Memory B cell (primary cell): ENCODE results near the gene CCDC6.
"Not testable (repeated sequence)": the region's sequence is repeated elsewhere in the genome, so short reads cannot be mapped to it uniquely, and the experiment has no call there.

Experiments used
- ATAC-seq: fragments of 150-1000 bp; cut with Tn5 transposase; 2 replicates; pipeline ENCODE4 v1.10.0; 2021; ENCODE audit warnings: low read depth, mild to moderate bottlenecking, moderate library complexity
- DNase-seq, 2 donors: peaks; one replicate each; pipeline ENCODE4 v3.0.0; 2022; ENCODE audit warnings: low spot score in 2 of 2
- H3K27ac Mint-ChIP-seq: one replicate; pipeline ENCODE4 v1.8.0; 2022; ENCODE audit warnings: mild to moderate bottlenecking, moderate library complexity, mixed read lengths
- H3K27me3 Mint-ChIP-seq: one replicate; pipeline ENCODE4 v1.8.0; 2022; ENCODE audit warnings: mixed read lengths
- H3K36me3 Mint-ChIP-seq: one replicate; pipeline ENCODE4 v1.8.0; 2022; ENCODE audit warnings: mild to moderate bottlenecking, mixed read lengths
- H3K4me1 Mint-ChIP-seq: one replicate; pipeline ENCODE4 v1.8.0; 2022; ENCODE audit warnings: mixed read lengths
- H3K4me3 Mint-ChIP-seq: one replicate; pipeline ENCODE4 v1.8.0; 2022; ENCODE audit warnings: mild to moderate bottlenecking, moderate library complexity, mixed read lengths
- H3K9me3 Mint-ChIP-seq: one replicate; pipeline ENCODE4 v1.8.0; 2022; ENCODE audit warnings: mixed read lengths

CCDC6 gene

DNA sequence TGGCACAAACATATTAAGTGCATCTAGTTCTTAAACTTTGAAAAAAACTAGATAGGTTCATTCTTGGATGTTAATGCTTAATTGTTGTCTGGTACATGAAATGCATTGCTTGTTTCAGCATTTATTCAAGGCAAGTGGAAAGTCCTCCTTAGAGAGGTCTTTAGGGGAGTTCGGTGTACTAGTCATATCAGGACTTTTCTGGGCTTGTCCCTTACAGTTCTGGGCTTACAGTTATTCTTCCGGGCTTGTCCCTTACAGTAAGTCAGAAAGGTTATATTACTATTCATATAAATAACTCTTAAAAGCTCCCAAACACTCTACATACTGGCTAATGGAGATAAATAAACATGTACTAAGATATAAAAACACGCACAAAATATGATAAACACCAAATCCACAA is 91.5 kb downstream of the CCDC6 start:
- Mint-ChIP-seq H3K36me3 (peaks cover 32% of the 10 kb centered on the region), H3K27ac (peak overlapping the region; percentile 38), H3K27me3 (no peaks in the 10 kb centered on the region), H3K4me1 (peaks cover 9% of the 10 kb centered on the region), H3K4me3 (no peak overlapping the region), H3K9me3 (no peaks in the 10 kb centered on the region)
- ATAC-seq, result no peak
- DNase-seq, result no peak

DNA sequence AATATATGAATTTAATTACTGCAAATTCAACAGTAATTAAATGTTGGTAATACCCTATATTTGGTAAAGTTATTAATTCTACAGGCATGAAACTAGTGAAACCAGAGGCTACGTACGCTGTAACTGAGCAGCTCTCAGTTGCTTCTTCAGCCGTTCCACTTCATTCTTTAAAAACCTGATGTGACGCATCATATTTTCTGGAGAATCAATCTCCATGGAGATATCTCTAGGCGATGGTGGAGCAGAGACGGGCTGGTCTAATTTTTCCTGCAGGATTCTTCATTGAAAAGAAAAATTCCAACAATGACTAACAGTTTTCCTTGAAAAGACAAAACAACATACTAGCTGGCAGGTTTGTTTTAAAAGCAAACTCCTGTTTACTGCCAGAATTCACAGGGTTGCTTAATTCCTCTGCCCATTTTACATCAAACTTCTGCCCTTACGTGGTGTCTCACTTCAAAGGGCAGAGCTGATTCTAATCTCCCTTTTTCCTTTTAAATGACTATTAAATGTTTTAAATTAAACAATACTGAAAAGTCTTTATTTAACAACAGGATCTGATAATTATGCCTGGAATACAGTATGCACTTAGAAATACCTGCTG is 93.7 kb downstream of the CCDC6 start:
- ATAC-seq (no peak), DNase-seq (no peak)
- peaks cover 15% of the 10 kb centered on the region for H3K4me1 Mint-ChIP-seq
- H3K36me3 Mint-ChIP-seq, result peaks cover 36% of the 10 kb centered on the region
- H3K27me3 Mint-ChIP-seq, result no peaks in the 10 kb centered on the region
- no peak overlapping the region for H3K4me3 Mint-ChIP-seq
- H3K9me3 Mint-ChIP-seq, result no peaks in the 10 kb centered on the region
- peak overlapping the region; percentile 8 for H3K27ac Mint-ChIP-seq

DNA sequence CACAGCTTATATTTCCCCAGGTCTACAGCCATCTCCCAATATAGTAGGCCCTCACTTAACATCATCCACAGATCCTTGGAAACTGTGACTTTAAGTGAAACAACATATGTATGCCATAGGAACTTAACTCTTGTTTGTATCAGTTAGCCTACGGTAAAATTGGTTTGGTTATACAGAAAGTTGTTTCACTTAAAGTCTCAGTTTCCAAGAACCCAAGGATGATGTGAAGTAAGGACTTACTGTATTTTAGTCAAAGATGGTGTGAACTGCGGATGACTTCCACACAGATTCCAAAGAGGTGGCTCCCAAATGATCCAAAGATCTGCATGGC is 96.7 kb downstream of the CCDC6 start:
- no peaks in the 10 kb centered on the region for H3K27me3 Mint-ChIP-seq
- ATAC-seq (no peak), DNase-seq (no peak)
- peaks cover 8% of the 10 kb centered on the region for H3K4me1 Mint-ChIP-seq
- no peak overlapping the region for H3K4me3 Mint-ChIP-seq
- H3K27ac Mint-ChIP-seq, result peak overlapping the region; percentile 14
- H3K9me3 Mint-ChIP-seq, result no peaks in the 10 kb centered on the region
- peaks cover 38% of the 10 kb centered on the region for H3K36me3 Mint-ChIP-seq

DNA sequence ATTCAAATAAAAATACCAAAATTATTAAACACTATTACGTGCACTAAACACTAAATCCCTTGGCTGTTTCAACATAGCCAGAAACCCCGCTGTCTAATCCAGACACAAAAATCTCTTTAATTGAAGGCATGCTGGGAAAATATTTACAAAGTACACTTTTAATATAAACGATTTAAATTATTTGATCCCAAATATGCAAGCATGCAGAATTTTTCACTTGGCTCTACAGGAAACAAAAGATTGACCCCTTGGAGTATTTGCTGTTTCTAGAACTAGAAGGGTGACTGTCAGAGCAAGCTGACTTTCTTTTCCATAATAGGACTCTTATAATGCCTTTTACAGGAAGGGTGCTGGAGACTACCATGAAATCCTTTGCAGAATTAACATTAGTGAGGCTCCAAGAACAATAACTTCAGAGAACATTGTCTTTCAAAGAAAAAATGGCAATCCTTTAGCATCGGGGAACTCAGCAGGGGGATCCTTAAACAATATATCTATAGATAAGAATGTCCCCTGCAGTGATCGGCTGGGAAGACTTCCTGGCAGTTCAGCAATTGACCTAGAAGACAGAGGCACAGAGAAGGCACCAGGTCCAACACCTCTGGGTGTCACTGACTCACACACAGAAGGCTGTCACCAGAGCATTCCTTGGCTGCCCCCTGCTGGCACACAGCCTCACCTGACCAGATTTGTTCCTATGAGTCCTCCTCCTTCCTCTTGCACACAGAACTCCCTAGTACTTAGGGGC is 97.3 kb downstream of the CCDC6 start:
- H3K9me3 Mint-ChIP-seq, result no peaks in the 10 kb centered on the region
- H3K4me3 Mint-ChIP-seq, result no peak overlapping the region
- H3K36me3 Mint-ChIP-seq, result peaks cover 38% of the 10 kb centered on the region
- DNase-seq (peak; percentile 24 to 46), ATAC-seq (peak; percentile 74)
- no peaks in the 10 kb centered on the region for H3K27me3 Mint-ChIP-seq
- no peak overlapping the region for H3K27ac Mint-ChIP-seq
- H3K4me1 Mint-ChIP-seq, result peaks cover 11% of the 10 kb centered on the region

DNA sequence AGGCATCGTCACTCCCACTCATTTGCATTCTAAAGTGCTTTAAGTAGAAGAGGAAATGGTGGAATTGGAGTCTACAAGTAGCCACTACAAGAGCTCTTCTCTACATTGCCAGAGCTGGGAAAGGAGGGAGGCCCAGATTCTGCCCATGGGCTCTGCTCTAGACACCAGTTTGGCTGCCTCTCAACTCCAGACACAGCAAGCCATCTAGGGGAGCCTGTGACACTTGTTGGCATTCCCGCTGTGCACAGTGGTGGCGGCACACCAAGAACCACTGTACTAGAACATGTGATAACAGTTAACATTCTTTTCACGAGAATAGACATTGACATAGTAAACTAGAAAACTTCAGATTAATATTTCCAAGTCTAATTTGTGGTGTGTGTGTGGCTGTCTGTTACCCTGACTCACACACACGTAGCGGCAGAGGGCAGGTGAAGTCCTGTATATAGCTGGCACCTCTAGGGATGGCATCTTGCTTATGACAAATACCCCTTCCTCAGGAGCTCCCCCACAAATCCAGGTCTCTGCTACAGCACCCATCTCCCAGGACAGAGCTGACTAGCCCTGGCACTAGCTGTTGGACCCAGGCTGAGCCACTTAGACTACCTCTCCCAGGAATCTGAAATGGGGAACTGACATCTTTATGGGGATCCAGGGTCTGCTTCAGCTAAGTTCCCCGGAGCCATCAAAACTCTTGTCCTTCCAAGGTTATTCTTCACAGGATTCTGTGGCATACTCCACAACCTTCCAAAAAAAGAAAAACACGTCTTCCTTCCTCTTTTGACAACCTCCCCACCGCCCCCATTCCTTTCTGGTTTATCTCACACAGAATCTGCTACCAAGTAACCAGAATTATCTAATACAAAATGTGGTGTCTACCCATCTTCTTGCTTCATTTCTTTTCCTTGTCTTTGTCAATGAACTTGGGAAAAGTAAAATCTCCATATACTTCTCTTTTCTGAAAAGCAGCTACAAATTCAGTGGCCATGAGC is 98.4 kb downstream of the CCDC6 start:
- Mint-ChIP-seq H3K36me3 (peaks cover 45% of the 10 kb centered on the region), H3K27me3 (no peaks in the 10 kb centered on the region), H3K9me3 (no peaks in the 10 kb centered on the region), H3K4me3 (no peak overlapping the region), H3K4me1 (peaks cover 11% of the 10 kb centered on the region), H3K27ac (peak overlapping the region; percentile 79)
- DNase-seq, result no peak
- ATAC-seq, result no peak

DNA sequence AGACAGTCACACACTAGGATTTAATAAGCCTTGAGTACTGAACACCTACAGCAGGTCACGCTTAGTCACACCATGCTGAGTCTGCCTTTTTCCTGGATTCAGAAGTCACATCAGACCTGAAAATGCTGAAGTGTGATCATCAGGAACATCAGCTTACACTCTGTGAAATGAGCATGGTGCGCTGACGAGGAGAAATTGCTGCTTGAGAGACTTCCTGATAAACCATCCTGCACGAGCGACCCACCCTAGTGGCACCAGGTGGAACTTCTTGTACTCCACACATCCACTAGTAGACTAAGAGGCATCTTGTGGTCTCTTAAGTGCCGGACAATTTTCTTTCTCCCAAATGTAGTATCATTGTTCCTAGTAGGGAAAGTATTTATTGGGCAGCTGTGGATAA is 101.3 kb downstream of the CCDC6 start:
- no peaks in the 10 kb centered on the region for H3K27me3 Mint-ChIP-seq
- H3K36me3 Mint-ChIP-seq, result peaks cover 45% of the 10 kb centered on the region
- H3K9me3 Mint-ChIP-seq, result no peaks in the 10 kb centered on the region
- H3K4me3 Mint-ChIP-seq, result no peak overlapping the region
- ATAC-seq (no peak), DNase-seq (no peak)
- H3K4me1 Mint-ChIP-seq, result peaks cover 14% of the 10 kb centered on the region
- H3K27ac Mint-ChIP-seq, result peak overlapping the region; percentile 60

DNA sequence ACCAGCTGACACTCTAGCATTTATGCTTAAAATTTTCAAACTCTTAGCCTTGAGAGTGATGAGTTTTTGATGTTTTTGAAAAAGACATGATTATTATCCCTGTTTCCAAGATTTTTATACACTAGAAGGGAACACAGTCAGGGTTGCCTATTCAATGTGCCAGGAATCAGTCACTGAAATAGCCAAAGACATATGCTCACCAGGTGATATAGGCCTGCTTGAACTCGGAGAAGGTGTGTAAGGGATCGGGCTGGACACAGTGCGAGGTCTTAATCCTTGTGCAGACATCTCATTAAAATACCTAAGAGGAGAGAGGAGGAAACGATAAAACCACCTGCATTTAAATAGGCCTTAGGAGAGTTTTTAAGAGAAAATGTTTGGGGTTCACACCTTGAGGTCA is 102.1 kb downstream of the CCDC6 start:
- no peaks in the 10 kb centered on the region for H3K27me3 Mint-ChIP-seq
- H3K9me3 Mint-ChIP-seq, result no peaks in the 10 kb centered on the region
- H3K4me1 Mint-ChIP-seq, result peaks cover 10% of the 10 kb centered on the region
- H3K4me3 Mint-ChIP-seq, result no peak overlapping the region
- DNase-seq, result no peak
- ATAC-seq, result no peak
- peaks cover 47% of the 10 kb centered on the region for H3K36me3 Mint-ChIP-seq
- peak overlapping the region; percentile 60 for H3K27ac Mint-ChIP-seq

DNA sequence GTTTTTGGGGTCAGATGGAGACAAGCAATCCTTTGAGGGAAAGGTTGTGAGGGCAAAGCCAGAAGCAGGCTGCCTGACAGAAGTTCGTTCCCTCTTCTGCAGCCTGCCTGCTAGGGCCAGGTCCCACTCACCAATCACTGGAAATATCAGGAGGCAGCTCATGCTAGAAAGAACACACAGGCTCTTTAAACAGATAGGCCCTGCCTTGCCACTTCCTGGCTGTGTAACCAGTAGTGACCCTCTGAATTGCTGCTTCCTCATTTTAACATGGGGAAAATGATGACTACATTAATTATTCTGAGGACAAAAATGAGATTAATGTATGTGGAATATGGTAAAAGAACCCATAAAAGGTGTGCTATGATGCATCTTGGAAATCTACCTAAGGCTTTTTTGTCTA is 102.6 kb downstream of the CCDC6 start:
- DNase-seq (no peak), ATAC-seq (peak; percentile 37)
- Mint-ChIP-seq H3K4me1 (peaks cover 10% of the 10 kb centered on the region), H3K27me3 (no peaks in the 10 kb centered on the region), H3K27ac (peak overlapping the region; percentile 60), H3K36me3 (peaks cover 47% of the 10 kb centered on the region), H3K9me3 (no peaks in the 10 kb centered on the region), H3K4me3 (no peak overlapping the region)

DNA sequence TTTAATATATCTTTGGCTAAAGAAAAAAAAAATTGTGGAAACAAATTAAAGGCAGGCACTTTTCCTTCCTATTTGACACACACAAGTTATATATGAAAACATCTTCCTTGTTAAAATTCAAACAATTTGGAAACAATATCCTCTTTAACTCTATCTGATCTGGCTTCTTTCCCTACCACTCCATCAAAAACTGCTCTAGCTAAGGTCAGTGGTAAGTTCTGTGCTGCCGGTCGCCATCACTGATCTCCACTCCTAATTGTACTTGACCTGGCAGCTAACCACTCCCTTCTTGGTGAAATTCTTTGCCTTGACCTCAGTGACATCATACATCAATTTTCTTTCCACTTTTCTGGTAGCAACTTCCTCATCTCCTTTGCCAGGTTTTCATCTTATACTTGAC is 105.2 kb downstream of the CCDC6 start:
- no peak overlapping the region for H3K4me3 Mint-ChIP-seq
- no peaks in the 10 kb centered on the region for H3K9me3 Mint-ChIP-seq
- peaks cover 55% of the 10 kb centered on the region for H3K36me3 Mint-ChIP-seq
- H3K27me3 Mint-ChIP-seq, result no peaks in the 10 kb centered on the region
- ATAC-seq (no peak), DNase-seq (no peak)
- H3K4me1 Mint-ChIP-seq, result peaks cover 5% of the 10 kb centered on the region
- H3K27ac Mint-ChIP-seq, result peak overlapping the region; percentile 15

DNA sequence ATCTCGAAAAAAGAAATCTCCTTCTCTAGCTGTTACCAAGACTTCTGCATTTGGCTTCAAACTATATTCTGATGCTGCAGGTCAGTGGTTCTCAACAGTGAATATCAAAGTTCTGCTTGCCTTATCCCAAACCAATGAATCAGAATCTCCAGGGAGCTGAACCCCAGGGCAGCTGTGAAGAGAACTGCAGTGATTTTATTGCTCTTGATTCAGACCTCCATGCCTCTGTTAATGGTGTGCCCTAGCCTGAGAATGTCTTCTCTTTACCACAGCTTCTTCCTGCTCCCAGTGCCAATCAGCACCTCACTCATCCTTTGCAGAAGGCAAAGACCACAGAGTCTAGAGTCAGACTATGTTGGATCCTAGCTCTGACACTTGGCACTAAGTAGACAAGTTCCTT is 106.9 kb downstream of the CCDC6 start:
- Mint-ChIP-seq H3K36me3 (peaks cover 59% of the 10 kb centered on the region), H3K9me3 (no peaks in the 10 kb centered on the region)
- ATAC-seq, result no peak

DNA sequence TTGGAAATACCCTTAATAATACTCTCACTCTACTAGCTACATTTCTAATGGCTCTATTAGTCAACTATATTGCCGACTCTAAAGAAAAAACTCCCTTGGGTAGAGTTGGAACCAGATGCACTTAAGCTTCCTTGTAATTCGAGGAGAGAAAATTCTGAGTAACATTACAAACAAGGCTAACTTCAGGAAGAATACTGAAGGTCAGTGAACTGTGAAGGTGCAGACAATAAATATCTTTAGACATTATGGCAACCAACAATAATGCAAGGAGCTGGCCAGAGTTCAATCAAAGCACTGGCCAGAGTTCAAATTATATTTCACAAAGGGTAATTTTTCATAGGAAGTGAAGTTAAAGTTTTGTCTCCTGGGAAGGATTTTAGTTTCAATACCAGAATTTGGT is 112.4 kb downstream of the CCDC6 start:
- Mint-ChIP-seq H3K4me1 (no peaks in the 10 kb centered on the region), H3K4me3 (no peak overlapping the region), H3K36me3 (peaks cover 54% of the 10 kb centered on the region), H3K27ac (no peak overlapping the region), H3K9me3 (no peaks in the 10 kb centered on the region), H3K27me3 (no peaks in the 10 kb centered on the region)
- DNase-seq (no peak), ATAC-seq (no peak)

More for the DNA sequence above, 106.9 kb downstream of the CCDC6 start:
- Mint-ChIP-seq H3K27ac (no peak overlapping the region), H3K27me3 (no peaks in the 10 kb centered on the region), H3K4me3 (no peak overlapping the region), H3K4me1 (peaks cover 5% of the 10 kb centered on the region)
- DNase-seq, result no peak

DNA sequence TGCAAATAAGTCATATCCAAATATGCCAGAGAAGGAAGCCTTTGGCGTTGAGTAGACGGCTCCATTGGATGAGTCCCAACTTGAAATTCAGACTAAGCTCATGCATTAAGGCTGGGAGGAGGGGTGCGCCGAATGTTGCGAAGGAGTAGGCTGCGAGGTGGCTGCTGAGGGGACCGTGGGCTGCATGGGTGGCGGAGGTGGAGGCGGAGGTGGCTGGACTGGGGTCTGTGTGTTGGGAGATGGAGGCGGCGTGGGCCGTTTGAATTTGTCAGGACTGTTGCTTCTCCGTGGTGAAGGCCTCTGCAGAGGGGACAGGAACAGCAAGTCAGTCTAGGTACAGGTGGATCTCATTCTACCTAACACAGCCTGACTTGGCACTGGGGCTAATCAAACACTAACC is 113.5 kb downstream of the CCDC6 start:
- Mint-ChIP-seq H3K4me3 (no peak overlapping the region), H3K4me1 (no peaks in the 10 kb centered on the region), H3K36me3 (peaks cover 48% of the 10 kb centered on the region), H3K9me3 (no peaks in the 10 kb centered on the region), H3K27ac (no peak overlapping the region), H3K27me3 (no peaks in the 10 kb centered on the region)
- no peak for ATAC-seq
- no peak for DNase-seq

DNA sequence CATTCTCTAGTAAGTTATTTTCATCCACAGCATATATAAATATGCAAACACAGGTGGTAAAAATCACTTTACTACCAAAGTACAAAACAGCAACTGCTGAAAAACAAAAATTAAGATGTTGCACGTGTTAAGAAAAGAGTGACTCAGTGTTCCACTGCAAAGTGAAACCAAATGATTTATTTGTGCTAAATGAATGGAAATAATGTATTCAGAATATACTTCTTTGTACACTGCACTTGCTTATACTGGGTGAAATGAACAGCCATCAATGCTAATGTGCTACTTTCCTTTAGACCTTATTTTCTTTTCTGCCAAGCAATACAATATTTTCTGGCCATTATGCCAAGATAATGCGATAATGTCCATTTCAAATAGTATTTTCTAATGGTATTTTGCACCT is 114.8 kb downstream of the CCDC6 start:
- no peak overlapping the region for H3K27ac Mint-ChIP-seq
- H3K4me1 Mint-ChIP-seq, result no peaks in the 10 kb centered on the region
- no peaks in the 10 kb centered on the region for H3K9me3 Mint-ChIP-seq
- peaks cover 40% of the 10 kb centered on the region for H3K36me3 Mint-ChIP-seq
- H3K4me3 Mint-ChIP-seq, result no peak overlapping the region
- H3K27me3 Mint-ChIP-seq, result no peaks in the 10 kb centered on the region
- DNase-seq (no peak), ATAC-seq (no peak)

DNA sequence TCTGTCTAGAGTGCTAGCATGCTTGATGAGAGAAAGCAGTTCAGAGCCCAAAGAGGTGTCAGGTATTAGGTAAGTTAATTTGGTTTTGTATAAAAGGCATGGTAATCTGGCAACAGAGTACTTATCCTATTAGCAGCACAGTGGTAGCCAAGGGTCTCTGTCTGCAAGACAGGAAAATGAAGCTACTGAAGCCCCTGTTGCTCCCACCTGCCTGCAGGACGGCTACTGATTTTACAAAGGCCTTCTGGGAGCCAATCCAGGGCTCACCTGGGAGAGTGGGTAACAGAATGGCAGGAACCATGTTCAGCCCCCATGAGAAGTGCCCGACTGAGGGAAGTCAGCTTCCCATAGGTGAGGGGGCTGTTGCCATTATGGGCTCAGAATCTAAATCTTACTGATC is 116.3 kb downstream of the CCDC6 start:
- H3K36me3 Mint-ChIP-seq, result peaks cover 31% of the 10 kb centered on the region
- not testable (repeated sequence) for H3K4me3 Mint-ChIP-seq, H3K9me3 Mint-ChIP-seq, DNase-seq, H3K27me3 Mint-ChIP-seq, ATAC-seq, H3K4me1 Mint-ChIP-seq
- peak overlapping the region; percentile 72 for H3K27ac Mint-ChIP-seq
